ENCODE measurements around the gene CAMK1G. TPM values are rescaled to one million over a fixed set of nuclear protein-coding genes. Genes with fewer than 3 reads are reported as not detected.

The CAMK1G gene
- polyA plus RNA-seq, 1 experiment, result 2.1 TPM

DNA sequence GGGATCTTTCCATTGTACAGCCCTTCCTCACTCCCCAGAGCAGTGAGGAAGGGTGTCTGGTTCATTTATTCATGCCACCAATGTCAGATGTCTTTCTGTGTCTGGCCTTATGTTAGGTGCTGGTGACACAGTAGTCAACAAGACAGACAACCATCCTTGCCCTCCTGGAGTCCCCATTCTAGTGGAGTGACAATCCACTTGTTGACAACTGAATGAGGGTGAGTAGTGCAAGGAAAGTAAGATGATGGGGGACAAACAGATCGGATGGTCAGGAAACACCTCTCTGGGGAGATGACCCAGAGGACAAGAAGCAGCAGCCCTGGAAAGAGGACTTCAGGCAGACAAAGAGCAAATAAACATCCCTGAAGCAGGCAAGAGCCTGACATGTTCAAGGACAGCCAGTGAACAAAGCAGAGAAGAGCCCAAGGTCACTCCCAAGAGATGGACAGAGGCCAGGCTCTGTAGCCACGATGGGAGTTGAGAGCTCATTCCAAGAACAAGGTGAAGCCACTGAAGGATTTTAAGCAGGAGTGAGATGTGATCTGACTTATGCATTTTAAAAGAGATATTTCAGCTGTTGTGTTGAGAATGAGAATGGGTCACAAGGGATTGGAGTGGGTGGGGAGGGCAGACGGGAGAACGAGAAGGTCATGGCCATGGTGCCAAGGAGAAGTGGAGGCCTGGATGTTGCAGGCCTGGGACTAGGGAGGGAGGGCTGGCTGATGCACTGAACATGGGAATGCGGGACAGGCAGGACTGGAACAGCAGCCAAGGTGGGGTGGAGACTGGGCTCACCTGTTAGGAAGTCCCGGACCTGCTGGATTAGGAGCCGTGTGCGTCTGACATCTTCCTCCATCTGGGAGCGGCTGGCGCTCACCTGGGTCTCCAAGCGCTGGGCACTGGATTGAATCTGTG lies 38.5 kb downstream of the CAMK1G start:
- H3K27ac ChIP-seq (ENCODE audit: low read depth, low read length), result no peak overlapping the region
- TF ChIP-seq, protein P1, sequence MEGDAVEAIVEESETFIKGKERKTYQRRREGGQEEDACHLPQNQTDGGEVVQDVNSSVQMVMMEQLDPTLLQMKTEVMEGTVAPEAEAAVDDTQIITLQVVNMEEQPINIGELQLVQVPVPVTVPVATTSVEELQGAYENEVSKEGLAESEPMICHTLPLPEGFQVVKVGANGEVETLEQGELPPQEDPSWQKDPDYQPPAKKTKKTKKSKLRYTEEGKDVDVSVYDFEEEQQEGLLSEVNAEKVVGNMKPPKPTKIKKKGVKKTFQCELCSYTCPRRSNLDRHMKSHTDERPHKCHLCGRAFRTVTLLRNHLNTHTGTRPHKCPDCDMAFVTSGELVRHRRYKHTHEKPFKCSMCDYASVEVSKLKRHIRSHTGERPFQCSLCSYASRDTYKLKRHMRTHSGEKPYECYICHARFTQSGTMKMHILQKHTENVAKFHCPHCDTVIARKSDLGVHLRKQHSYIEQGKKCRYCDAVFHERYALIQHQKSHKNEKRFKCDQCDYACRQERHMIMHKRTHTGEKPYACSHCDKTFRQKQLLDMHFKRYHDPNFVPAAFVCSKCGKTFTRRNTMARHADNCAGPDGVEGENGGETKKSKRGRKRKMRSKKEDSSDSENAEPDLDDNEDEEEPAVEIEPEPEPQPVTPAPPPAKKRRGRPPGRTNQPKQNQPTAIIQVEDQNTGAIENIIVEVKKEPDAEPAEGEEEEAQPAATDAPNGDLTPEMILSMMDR (IDR thresholded peaks at IDR 0.05; ENCODE audit: low read depth, low read length), result no peak
- no peaks in the 10 kb centered on the region; the same call in 1 of the 2 replicates for H3K9me3 ChIP-seq (ENCODE audit: control insufficient read depth, insufficient read depth, low read length)
- POLR2A ChIA-PET, result no interaction called here
- H3K27me3 ChIP-seq (ENCODE audit: control insufficient read depth, insufficient read depth, low read length), result no peaks in the 10 kb centered on the region
- DNase-seq (ENCODE audit: low read depth, low spot score), result no peak
- CTCF ChIA-PET, result interaction anchor here (0.6 kb wide), 1 partner anchor 411 kb away, joined by 3 read pairs; no protein-coding TSS in a partner anchor
- no peak overlapping the region for H3K4me3 ChIP-seq (ENCODE audit: low read depth, low read length)

DNA sequence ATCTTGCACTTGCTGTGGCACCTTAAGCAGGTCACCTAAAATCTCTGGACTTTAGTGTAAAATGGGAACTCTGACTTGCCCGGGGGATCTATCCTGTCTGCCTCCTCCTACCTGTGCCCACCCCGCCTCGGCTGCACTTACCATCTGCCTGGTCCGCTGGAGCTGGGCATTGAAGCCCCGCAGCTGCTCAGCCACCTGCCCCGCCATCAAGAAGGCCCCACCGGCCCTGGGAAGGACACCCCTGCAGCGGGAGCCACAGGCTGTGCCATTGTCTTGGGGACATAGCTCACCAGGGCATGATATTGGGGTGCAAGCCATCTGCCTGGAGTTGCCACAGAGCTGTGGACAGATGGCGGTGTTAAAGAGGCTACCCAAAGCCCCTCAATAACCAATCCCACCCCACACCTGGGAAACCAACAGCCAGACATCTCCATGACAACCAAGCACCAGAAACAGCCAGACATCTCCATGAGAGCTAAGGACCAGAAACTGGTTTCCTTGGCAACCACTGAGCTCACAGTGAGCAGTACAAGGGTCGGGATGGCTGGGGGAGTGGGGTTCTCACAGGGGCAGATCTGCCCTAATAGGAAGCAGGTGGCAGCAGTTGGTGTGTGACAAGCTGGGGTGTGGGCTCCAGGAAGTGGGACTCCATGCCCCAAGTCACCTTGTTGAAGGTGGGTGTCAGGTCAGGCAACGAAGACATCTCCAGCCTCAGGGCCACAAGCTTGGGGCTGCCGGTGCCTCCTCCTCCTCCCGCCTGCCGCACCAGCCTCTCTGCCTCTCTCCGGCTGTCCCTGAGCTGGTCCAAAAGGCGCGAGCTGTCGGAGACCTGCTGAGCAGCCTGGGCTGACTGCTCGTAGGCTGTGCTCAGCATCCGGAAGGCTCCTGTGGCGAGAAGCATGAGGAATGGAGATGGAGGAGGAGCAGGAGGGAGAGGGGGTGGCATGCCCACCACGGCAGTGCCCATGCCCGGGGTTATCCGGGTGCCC lies 39.6 kb downstream of the CAMK1G start:
- ChIA-PET CTCF (interaction anchor here (1.5 kb wide), 1 partner anchor 54 kb away, joined by 6 read pairs; no protein-coding TSS in a partner anchor), POLR2A (no interaction called here)
- TF ChIP-seq, protein P1 (IDR thresholded peaks at IDR 0.05; ENCODE audit: low read depth, low read length), result no peak

DNA sequence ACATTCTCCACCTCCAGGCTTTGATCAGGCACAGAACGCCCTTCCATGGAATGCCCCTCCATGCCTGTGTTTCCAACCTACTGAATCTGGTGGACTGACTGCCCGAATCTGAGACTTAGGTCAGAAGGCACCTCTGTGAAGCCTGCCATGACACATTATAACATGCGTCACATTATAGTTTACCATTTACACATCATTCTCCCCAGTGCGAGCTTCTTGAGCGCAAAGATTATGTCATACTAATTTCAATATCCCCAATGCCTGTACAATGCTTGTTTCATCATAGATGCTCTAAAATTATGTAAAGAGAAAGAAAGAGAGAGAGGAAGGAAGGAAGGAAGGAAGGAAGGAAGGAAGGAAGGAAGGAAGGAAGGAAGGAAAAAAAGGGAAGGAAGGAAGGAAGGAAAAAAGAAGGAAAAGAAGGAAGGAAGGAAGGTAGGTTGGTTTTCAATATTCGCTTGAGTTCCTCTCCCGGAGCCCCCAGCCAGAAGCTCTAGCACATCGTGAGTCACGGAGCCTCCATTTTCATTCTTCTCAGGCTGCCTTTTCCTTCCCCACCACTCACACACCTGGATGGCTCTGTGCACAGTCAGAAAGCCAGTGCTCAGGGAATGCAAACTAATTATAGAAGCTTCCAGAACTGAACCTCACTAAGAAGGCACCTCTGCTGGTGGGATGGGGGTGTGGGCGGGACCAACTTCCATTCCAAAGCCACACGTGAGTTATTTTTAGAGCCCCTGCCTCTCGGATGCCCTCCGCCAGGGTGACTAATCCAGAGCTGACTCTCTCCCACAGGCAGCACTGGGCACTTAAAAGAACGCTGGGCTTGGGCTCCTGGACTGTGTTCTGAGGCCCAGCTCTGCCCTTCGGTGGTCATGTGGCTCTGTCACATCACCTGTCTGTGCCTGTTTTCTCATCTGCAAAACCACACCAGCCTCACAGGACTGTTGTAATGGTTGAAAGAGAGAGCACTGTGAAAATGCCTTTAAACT lies 41.3 kb downstream of the CAMK1G start:
- Histone ChIP-seq H3K27me3 (ENCODE audit: control insufficient read depth, insufficient read depth, low read length) (no peaks in the 10 kb centered on the region), H3K9me3 (ENCODE audit: control insufficient read depth, insufficient read depth, low read length) (no peaks in the 10 kb centered on the region), H3K4me3 (ENCODE audit: low read depth, low read length) (no peak overlapping the region), H3K27ac (ENCODE audit: low read depth, low read length) (no peak overlapping the region)
- ChIA-PET CTCF (interaction anchor here (0.8 to 1.5 kb wide), 5 partner anchors 49 to 123 kb away, joined by 3 to 6 read pairs (median 5); no protein-coding TSS in a partner anchor), POLR2A (no interaction called here)
- no peak for DNase-seq (ENCODE audit: low read depth, low spot score)
- TF ChIP-seq, protein P1 (IDR thresholded peaks at IDR 0.05; ENCODE audit: low read depth, low read length), result no peak

More for the DNA sequence above, 39.6 kb downstream of the CAMK1G start:
- DNase-seq (ENCODE audit: low read depth, low spot score), result no peak
- Histone ChIP-seq H3K9me3 (ENCODE audit: control insufficient read depth, insufficient read depth, low read length) (no peaks in the 10 kb centered on the region), H3K4me3 (ENCODE audit: low read depth, low read length) (no peak overlapping the region), H3K27ac (ENCODE audit: low read depth, low read length) (no peak overlapping the region), H3K27me3 (ENCODE audit: control insufficient read depth, insufficient read depth, low read length) (no peaks in the 10 kb centered on the region)

DNA sequence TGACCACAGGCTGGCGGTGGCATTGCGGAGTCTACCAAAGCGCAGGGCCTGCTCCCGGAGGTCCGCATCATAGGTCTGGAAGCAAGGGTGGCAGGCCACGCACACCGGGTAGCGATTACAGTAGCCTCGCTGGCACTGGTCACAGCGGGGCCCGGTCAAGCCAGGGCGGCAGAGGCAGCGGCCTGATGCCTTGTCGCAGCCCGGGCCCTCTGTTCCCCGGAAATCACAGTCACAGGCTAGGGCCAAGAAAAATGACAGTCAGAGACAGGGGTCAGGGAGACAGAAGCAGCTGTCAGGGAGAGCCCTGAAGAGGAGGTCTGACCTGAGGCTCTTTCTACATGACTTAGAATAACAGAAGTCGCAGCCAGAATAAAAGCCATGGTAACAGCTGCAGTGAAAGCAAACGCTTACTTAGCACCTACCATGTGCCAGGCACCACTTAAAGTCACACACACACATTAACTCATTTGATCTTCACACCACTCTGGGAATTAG lies 42.3 kb downstream of the CAMK1G start:
- TF ChIP-seq, protein P1 (IDR thresholded peaks at IDR 0.05; ENCODE audit: low read depth, low read length), result no peak
- DNase-seq (ENCODE audit: low read depth, low spot score), result no peak
- Histone ChIP-seq H3K4me3 (ENCODE audit: low read depth, low read length) (no peak overlapping the region), H3K27me3 (ENCODE audit: control insufficient read depth, insufficient read depth, low read length) (no peaks in the 10 kb centered on the region), H3K9me3 (ENCODE audit: control insufficient read depth, insufficient read depth, low read length) (no peaks in the 10 kb centered on the region), H3K27ac (ENCODE audit: low read depth, low read length) (no peak overlapping the region)
- CTCF ChIA-PET, result interaction anchor here (0.6 to 2.2 kb wide), 4 partner anchors 50 to 66 kb away, joined by 3 to 21 read pairs (median 5); no protein-coding TSS in a partner anchor
- POLR2A ChIA-PET, result no interaction called here

Data from AG04450 (cell line).